ENCODE results near the gene ATP6V1G2. TPM values are rescaled to one million over a fixed set of nuclear protein-coding genes. Genes with fewer than 3 reads are reported as not detected.
A peak's percentile ranks its signal among the peaks of the same experiment; 100 is the strongest.

Gene ATP6V1G2
- total and polyA plus RNA-seq, 4 donors: 0.28 to 1.5 (median 0.52) TPM

DNA sequence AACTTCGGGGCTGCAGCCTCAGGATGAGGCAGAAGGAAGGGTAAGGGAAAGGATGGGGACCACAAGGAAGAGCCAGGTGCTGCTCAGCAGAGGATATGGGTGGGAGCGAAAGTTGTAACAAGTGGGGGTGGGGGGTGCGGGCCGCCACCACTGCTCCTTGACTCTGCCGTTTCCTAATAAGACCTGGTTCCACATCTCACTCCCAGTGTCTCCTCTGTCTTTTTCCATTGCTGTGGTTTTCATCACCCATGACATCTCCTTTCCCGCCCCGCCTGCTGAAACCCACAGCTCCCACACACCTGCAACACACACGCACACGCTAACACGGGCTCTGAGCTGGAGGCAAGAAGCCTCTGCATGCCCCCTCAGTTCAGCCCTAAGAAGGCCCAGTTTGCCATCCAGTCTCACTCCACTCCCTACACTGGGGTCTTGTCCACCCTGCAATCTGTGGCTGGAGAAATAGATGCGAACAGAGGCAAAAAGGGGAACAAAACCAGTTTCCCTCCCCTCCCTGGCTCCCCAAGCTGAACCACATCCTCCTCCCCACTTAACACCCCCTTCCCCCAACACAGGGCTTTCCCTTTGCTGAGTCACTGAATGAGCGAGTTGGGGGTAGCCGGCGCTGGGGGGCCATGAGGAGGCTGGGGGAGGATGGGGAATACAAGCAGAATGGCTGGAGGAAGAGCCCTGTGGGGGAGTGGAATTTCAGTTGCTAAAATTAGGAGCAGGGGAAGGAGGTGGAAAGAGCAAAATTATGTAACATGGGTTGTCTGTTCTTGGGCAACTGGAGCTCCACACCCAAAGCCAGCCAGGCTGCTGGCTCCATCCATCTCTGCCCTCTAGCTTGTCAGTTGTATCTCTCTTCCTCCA lies 12.5 kb upstream of the ATP6V1G2 start:
- Histone ChIP-seq H3K9ac (ENCODE audit: insufficient read depth in 1 of 2, low read length in 2 of 2) (no peak overlapping the region), H3K27me3 (ENCODE audit: control insufficient read depth in 3 of 3, insufficient read depth in 3 of 3, low read length in 2 of 3) (no peaks in the 10 kb centered on the region), H3K27ac (ENCODE audit: low read depth in 1 of 2, low read length in 1 of 2) (peak overlapping the region; percentile 24 to 87), H3K36me3 (ENCODE audit: control insufficient read depth in 4 of 4, insufficient read depth in 4 of 4, low read length in 4 of 4) (peaks cover 6 to 20% (median 13%) of the 10 kb centered on the region in 4 donors), H3K4me1 (ENCODE audit: control insufficient read depth in 5 of 5, insufficient read depth in 5 of 5, low read length in 5 of 5) (peaks cover 0 to 27% (median 0%) of the 10 kb centered on the region in 5 donors), H3K4me3 (no peak overlapping the region), H3K9me3 (ENCODE audit: control insufficient read depth in 4 of 4, insufficient read depth in 3 of 4, low read length in 3 of 4) (no peaks in the 10 kb centered on the region)
- DNase-seq (peak in 1 of 3 donors; percentile 17), ATAC-seq (ENCODE audit: insufficient read depth, low FRiP score) (peak; percentile 36)
- WGBS, 2 donors: 37 to 58% methylated on average over 14 of the region's 14 CpGs
- TF ChIP-seq, protein P1, sequence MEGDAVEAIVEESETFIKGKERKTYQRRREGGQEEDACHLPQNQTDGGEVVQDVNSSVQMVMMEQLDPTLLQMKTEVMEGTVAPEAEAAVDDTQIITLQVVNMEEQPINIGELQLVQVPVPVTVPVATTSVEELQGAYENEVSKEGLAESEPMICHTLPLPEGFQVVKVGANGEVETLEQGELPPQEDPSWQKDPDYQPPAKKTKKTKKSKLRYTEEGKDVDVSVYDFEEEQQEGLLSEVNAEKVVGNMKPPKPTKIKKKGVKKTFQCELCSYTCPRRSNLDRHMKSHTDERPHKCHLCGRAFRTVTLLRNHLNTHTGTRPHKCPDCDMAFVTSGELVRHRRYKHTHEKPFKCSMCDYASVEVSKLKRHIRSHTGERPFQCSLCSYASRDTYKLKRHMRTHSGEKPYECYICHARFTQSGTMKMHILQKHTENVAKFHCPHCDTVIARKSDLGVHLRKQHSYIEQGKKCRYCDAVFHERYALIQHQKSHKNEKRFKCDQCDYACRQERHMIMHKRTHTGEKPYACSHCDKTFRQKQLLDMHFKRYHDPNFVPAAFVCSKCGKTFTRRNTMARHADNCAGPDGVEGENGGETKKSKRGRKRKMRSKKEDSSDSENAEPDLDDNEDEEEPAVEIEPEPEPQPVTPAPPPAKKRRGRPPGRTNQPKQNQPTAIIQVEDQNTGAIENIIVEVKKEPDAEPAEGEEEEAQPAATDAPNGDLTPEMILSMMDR (IDR thresholded peaks at IDR 0.05; ENCODE audit: control extremely low read depth, extremely low read depth): no peak

DNA sequence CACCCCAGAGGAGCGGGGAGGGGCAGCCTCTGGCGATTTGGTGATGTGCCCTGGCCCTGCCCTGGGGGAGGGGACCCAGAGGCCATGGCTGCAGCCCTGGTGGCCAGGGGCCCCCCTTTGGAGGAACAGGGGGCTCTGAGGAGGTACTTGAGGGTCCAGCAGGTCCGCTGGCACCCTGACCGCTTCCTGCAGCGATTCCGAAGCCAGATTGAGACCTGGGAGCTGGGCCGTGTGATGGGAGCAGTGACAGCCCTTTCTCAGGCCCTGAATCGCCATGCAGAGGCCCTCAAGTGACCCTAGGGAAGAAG lies 11.9 kb upstream of the ATP6V1G2 start:
- H3K4me3 ChIP-seq: no peak overlapping the region
- H3K27ac ChIP-seq (ENCODE audit: low read depth in 1 of 2, low read length in 1 of 2): peak overlapping the region in 1 of 2 donors; percentile 87
- TF ChIP-seq, protein P1 (IDR thresholded peaks at IDR 0.05; ENCODE audit: control extremely low read depth, extremely low read depth): no peak
- H3K36me3 ChIP-seq (ENCODE audit: control insufficient read depth in 4 of 4, insufficient read depth in 4 of 4, low read length in 4 of 4): peaks cover 6 to 20% (median 14%) of the 10 kb centered on the region in 4 donors
- H3K27me3 ChIP-seq (ENCODE audit: control insufficient read depth in 3 of 3, insufficient read depth in 3 of 3, low read length in 2 of 3): no peaks in the 10 kb centered on the region
- peaks cover 0 to 27% (median 0%) of the 10 kb centered on the region in 5 donors for H3K4me1 ChIP-seq (ENCODE audit: control insufficient read depth in 5 of 5, insufficient read depth in 5 of 5, low read length in 5 of 5)
- whole genome bisulfite sequencing, 2 donors: 70 to 75% methylated on average over 6 to 8 of the region's 8 CpGs
- ATAC-seq (ENCODE audit: insufficient read depth, low FRiP score) (no peak), DNase-seq (no peak)
- H3K9ac ChIP-seq (ENCODE audit: insufficient read depth in 1 of 2, low read length in 2 of 2): no peak overlapping the region
- no peaks in the 10 kb centered on the region for H3K9me3 ChIP-seq (ENCODE audit: control insufficient read depth in 4 of 4, insufficient read depth in 3 of 4, low read length in 3 of 4)

DNA sequence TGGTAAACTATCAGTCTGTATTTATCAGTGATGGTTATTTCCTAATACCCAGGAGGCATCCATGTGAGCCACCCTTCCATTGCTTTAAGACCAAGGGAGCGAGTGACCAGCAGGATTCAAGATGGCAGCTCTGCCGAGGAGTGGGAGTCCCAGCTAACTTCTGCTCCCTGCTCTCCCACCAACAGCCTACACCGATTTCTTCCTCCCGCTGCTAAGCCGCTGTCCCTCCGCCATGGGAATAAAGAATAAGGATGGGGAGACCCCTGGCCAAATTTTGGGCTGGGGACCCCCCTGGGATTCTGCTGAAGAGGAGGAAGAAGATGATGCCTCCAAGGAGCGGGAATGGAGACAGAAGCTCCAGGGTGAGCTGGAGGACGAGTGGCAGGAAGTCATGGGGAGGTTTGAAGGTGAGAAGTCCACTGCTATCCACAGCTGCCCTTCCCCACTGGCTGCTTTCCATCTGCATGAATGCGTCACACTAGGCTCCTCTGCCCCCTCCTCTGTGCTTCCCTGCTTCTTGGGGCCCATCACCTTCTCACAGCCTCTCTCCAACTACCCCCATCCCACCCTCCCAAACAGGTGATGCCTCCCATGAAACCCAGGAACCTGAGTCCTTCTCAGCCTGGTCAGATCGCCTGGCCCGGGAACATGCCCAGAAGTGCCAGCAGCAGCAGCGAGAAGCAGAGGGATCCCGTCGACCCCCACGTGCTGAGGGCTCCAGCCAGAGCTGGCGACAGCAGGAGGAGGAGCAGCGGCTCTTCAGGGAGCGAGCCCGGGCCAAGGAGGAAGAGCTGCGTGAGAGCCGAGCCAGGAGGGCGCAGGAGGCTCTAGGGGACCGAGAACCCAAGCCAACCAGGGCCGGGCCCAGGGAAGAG lies 11.3 kb upstream of the ATP6V1G2 start:
- peaks cover 6 to 20% (median 14%) of the 10 kb centered on the region in 4 donors for H3K36me3 ChIP-seq (ENCODE audit: control insufficient read depth in 4 of 4, insufficient read depth in 4 of 4, low read length in 4 of 4)
- TF ChIP-seq, protein P1 (IDR thresholded peaks at IDR 0.05; ENCODE audit: control extremely low read depth, extremely low read depth): no peak
- no peaks in the 10 kb centered on the region for H3K27me3 ChIP-seq (ENCODE audit: control insufficient read depth in 3 of 3, insufficient read depth in 3 of 3, low read length in 2 of 3)

More for the DNA sequence above, 11.3 kb upstream of the ATP6V1G2 start:
- Histone ChIP-seq H3K27ac (ENCODE audit: low read depth in 1 of 2, low read length in 1 of 2) (peak overlapping the region in 1 of 2 donors; percentile 87), H3K9me3 (ENCODE audit: control insufficient read depth in 4 of 4, insufficient read depth in 3 of 4, low read length in 3 of 4) (no peaks in the 10 kb centered on the region), H3K4me1 (ENCODE audit: control insufficient read depth in 5 of 5, insufficient read depth in 5 of 5, low read length in 5 of 5) (peaks cover 0 to 27% (median 0%) of the 10 kb centered on the region in 5 donors), H3K4me3 (no peak overlapping the region), H3K9ac (ENCODE audit: insufficient read depth in 1 of 2, low read length in 2 of 2) (no peak overlapping the region)
- WGBS, 2 donors: 56 to 62% methylated on average over 23 to 24 of the region's 24 CpGs
- DNase-seq (no peak), ATAC-seq (ENCODE audit: insufficient read depth, low FRiP score) (no peak)

All from lung (tissue), 12 donors.